ENCODE measurements around the gene ENO4.

GRCh38 chr10:116801658-116802057, 47.6 kb upstream of the ENO4 start:
- TF ChIP-seq CTCF (IDR thresholded peaks at IDR 0.05) (no peak), POLR2A (IDR thresholded peaks at IDR 0.05; ENCODE audit: low read depth) (no peak)
